Measurements from ENCODE around the gene KIF1A.
"Not testable (repeated sequence)": the region's sequence is repeated elsewhere in the genome, so short reads cannot be mapped to it uniquely, and the experiment has no call there.

DNA sequence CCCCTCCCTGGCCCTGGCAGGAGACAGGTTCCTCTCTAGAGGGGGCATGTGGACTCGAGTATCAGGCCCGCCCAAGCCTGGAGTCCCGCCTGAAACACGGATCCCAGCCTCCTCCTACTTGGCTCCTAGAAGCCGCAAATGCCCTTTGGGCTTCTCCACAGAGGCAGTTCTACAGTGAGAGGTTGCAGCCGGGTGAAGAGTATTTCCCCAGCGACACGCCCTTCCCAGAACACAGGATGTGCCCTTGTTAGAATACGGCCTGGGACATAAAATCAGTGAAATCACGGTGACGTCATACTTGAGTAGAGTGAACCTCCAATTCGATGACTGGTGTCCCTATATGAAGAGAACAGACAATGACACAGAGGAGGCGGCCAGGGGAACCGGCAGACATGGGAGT, 142.0 kb downstream of the KIF1A start:
- TF ChIP-seq TAF1 (IDR thresholded peaks at IDR 0.05; ENCODE audit: borderline replicate concordance, low read depth, low read length); POLR2A (IDR thresholded peaks at IDR 0.05; ENCODE audit: low read depth, low read length); POLR2AphosphoS5 (IDR thresholded peaks at IDR 0.05; ENCODE audit: low read depth, low read length): not testable (repeated sequence)
